ENCODE measurements around the gene LAMA4. TPM values are rescaled to one million over a fixed set of nuclear protein-coding genes. Genes with fewer than 3 reads are reported as not detected.

Gene LAMA4
- total RNA-seq, 1 donor from 2014 or later = 44.8 TPM

DNA sequence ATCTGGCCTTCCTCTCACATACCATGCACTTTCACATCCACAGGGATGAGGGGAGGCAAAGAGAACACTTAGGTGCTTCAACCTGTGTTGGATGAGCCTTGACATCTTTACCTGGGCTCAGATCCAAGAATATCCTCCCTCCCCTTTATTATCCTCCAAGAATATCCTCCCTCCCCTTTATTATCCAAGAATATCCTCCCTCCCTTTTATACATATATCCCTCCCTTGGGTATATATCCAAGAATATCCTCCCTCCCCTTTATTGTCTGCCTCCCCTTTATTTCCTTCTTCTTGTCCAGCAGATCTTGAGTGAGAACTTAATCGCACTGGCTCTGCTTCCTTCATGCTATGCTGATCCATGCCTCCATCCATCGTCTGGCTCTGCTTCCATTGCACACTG lies 30.3 kb downstream of the LAMA4 start:
- DNase-seq (ENCODE audit: extremely low spot score, unreplicated experiment) = no peak
- H3K27me3 Mint-ChIP-seq = peaks cover 28% of the 10 kb centered on the region
- no peaks in the 10 kb centered on the region for H3K9me3 Mint-ChIP-seq
- peaks cover 5% of the 10 kb centered on the region for H3K4me1 Mint-ChIP-seq (ENCODE audit: unreplicated experiment)
- H3K36me3 Mint-ChIP-seq = peaks cover 4% of the 10 kb centered on the region
- H3K27ac Mint-ChIP-seq = no peak overlapping the region
- H3K4me3 Mint-ChIP-seq = no peak overlapping the region
- TF ChIP-seq, protein P1, sequence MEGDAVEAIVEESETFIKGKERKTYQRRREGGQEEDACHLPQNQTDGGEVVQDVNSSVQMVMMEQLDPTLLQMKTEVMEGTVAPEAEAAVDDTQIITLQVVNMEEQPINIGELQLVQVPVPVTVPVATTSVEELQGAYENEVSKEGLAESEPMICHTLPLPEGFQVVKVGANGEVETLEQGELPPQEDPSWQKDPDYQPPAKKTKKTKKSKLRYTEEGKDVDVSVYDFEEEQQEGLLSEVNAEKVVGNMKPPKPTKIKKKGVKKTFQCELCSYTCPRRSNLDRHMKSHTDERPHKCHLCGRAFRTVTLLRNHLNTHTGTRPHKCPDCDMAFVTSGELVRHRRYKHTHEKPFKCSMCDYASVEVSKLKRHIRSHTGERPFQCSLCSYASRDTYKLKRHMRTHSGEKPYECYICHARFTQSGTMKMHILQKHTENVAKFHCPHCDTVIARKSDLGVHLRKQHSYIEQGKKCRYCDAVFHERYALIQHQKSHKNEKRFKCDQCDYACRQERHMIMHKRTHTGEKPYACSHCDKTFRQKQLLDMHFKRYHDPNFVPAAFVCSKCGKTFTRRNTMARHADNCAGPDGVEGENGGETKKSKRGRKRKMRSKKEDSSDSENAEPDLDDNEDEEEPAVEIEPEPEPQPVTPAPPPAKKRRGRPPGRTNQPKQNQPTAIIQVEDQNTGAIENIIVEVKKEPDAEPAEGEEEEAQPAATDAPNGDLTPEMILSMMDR (conservative IDR thresholded peaks at IDR 0.05) = no peak

DNA sequence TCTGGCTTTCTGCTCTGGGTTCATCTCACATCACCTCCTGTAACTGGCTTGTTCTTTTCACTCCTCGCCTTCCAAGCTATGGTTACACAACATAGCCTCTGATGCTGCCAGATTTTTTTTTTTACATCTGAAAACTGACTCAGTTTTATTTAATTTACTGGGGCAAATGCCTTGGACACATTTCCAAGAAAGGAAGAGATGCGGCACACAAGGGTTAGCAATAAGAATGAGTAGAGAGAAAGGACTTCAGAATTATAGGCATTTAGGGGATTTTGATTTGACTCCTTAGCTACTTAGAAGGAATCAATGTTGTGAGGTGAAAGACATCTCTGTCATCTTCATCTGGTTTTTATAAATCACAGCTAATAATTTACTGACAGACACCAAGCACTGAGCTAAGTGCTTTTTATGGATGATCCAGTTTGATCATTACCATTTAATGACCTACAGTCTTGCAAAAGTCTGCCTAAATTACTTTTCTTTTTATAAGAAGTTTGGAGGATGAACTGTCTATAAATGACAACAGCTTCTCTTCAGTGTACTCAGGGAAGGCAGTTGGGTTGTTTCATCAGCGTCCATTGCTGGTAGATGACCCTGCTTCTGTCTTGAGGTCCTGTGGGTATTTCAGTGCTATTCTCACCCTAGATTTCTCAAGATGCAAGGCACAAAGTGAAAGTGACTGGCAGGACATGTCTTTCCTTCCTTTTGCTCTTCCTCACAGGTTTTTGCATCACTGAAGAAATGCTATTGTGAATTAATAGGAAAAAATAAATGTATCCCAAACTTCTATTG lies 31.1 kb downstream of the LAMA4 start:
- H3K36me3 Mint-ChIP-seq = peaks cover 4% of the 10 kb centered on the region
- peaks cover 5% of the 10 kb centered on the region for H3K4me1 Mint-ChIP-seq (ENCODE audit: unreplicated experiment)
- DNase-seq (ENCODE audit: extremely low spot score, unreplicated experiment) = no peak
- TF ChIP-seq, protein P1 (conservative IDR thresholded peaks at IDR 0.05) = no peak
- no peak overlapping the region for H3K27ac Mint-ChIP-seq
- H3K9me3 Mint-ChIP-seq = no peaks in the 10 kb centered on the region
- H3K27me3 Mint-ChIP-seq = peaks cover 28% of the 10 kb centered on the region
- H3K4me3 Mint-ChIP-seq = no peak overlapping the region

DNA sequence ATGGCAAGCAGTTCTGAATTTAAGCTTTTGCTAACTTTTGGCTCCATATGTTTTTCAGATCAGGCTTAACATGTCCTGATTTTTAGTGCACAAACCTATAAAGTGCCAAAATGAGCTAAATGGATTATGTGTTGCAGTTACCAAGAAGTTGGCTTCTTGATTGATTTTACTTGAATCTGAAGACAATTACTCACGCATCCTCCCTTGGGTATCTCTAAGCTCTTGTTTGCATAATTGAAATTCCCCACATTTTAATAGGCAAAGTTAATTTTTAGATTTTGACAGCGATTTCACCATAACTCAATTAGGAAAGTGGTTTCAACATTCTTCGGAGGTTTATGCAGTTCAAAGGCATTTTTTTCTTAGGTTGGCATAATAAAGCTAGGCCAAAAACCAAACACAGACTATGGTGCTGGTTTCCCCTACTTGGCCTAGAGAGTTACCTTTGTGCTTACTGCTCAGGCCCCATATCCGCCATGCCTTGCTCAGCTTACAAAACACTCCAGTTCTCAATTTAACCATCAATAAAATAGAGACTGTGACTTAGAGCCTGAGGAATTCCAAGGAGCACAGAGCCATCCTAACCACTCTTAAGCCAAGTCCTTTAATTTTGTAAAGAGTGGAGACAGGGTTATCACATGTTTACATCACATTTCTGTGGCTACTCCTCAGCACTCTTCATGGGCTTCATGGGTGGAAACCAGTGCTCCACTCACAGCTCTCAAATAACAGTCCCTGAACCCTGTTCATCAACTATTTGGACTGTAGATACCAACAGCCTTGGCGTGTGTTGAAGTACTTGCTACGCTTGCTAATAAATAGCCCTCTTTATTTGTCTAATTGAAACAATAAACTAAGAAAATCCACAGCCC lies 32.1 kb downstream of the LAMA4 start:
- peaks cover 23% of the 10 kb centered on the region for H3K27me3 Mint-ChIP-seq
- peaks cover 4% of the 10 kb centered on the region for H3K36me3 Mint-ChIP-seq
- no peak for DNase-seq (ENCODE audit: extremely low spot score, unreplicated experiment)
- no peak overlapping the region for H3K27ac Mint-ChIP-seq
- TF ChIP-seq, protein P1 (conservative IDR thresholded peaks at IDR 0.05) = no peak
- no peaks in the 10 kb centered on the region for H3K9me3 Mint-ChIP-seq
- peaks cover 6% of the 10 kb centered on the region for H3K4me1 Mint-ChIP-seq (ENCODE audit: unreplicated experiment)
- no peak overlapping the region for H3K4me3 Mint-ChIP-seq

DNA sequence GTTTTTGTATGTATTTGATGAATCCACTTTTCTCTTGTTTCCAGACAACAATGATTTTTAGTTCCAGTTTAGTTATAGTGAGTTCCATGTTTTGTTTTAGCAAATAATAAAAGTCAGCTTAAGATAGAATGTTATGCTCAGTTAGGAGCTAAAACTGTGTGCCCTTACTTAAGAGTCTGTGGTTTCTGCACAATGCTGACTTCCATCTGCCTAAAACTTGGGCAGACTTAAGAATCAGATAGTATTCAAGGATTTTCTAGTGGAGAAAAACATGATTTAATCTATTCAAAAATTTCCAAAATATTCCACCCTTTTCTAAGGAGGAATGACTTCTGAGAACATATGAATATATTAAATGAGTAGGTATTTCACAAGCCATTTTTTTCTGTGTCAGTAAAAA lies 32.8 kb downstream of the LAMA4 start:
- peaks cover 4% of the 10 kb centered on the region for H3K36me3 Mint-ChIP-seq
- no peaks in the 10 kb centered on the region for H3K9me3 Mint-ChIP-seq
- no peak for DNase-seq (ENCODE audit: extremely low spot score, unreplicated experiment)
- H3K4me1 Mint-ChIP-seq (ENCODE audit: unreplicated experiment) = peaks cover 13% of the 10 kb centered on the region
- H3K27me3 Mint-ChIP-seq = peaks cover 22% of the 10 kb centered on the region
- TF ChIP-seq, protein P1 (conservative IDR thresholded peaks at IDR 0.05) = no peak
- H3K27ac Mint-ChIP-seq = no peak overlapping the region
- H3K4me3 Mint-ChIP-seq = no peak overlapping the region

DNA sequence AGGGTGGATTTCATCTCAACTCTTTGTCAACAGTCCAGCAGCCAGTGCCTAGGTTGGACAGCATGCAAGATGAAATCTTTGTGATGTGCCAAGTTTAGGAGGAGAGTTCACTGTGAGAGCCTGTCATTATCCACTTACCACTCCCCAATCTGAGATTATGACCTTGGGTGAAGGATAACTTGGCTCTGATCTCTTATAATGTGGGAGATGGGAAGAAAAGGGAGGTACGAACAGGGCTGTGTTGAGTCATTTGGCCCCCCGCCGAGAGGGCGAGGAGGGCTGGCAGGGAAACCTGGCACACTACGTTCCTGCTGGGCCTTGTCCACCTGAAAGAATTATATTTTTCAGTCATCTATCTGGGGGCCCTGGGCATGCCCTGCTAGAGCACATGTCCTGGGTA lies 35.8 kb downstream of the LAMA4 start:
- DNase-seq (ENCODE audit: extremely low spot score, unreplicated experiment) = no peak
- Mint-ChIP-seq H3K36me3 (no peaks in the 10 kb centered on the region), H3K4me3 (no peak overlapping the region), H3K9me3 (no peaks in the 10 kb centered on the region), H3K27me3 (peaks cover 9% of the 10 kb centered on the region), H3K4me1 (ENCODE audit: unreplicated experiment) (peaks cover 14% of the 10 kb centered on the region), H3K27ac (no peak overlapping the region)
- TF ChIP-seq, protein P1 (conservative IDR thresholded peaks at IDR 0.05) = no peak
